SW 1271 (cell line): ENCODE results near the gene ZNFX1.
"Not testable (repeated sequence)": the region's sequence is repeated elsewhere in the genome, so short reads cannot be mapped to it uniquely, and the experiment has no call there.

ENCODE experiments used
- DNase-seq, 2 experiments: peaks; one replicate each; lab custom pipeline; 2025; lab: John Stamatoyannopoulos, UW

Gene ZNFX1

GRCh38 chr20:49278036-49278817, at the start of gene ZNFX1:
ZNFX1 (minus strand) TSS chr20:49278057; CDS start chr20:49275839, 2,218 bp downstream.
- peak; percentile 96 to 97 for DNase-seq

GRCh38 chr20:49326026-49326425, 48.2 kb upstream of the ZNFX1 start:
- no peak for DNase-seq

- no peak for DNase-seq
Measured at GRCh38 chr20:49324306-49324705, 46.4 kb upstream of the ZNFX1 start.

GRCh38 chr20:49323622-49324238, 45.9 kb upstream of the ZNFX1 start:
- DNase-seq, result peak in 1 of 2 experiments; percentile 58

GRCh38 chr20:49320460-49320859, 42.6 kb upstream of the ZNFX1 start:
- DNase-seq, result peak; percentile 55 to 67

- no peak for DNase-seq
Measured at GRCh38 chr20:49319208-49319809, 41.5 kb upstream of the ZNFX1 start.

GRCh38 chr20:49318430-49319207, 40.8 kb upstream of the ZNFX1 start:
- no peak for DNase-seq

GRCh38 chr20:49318091-49318429, 40.2 kb upstream of the ZNFX1 start:
- no peak for DNase-seq

- no peak for DNase-seq
Measured at GRCh38 chr20:49316704-49317103, 38.8 kb upstream of the ZNFX1 start.

- DNase-seq, result no peak
Measured at GRCh38 chr20:49315580-49315979, 37.7 kb upstream of the ZNFX1 start.

- DNase-seq, result not testable (repeated sequence)
Measured at GRCh38 chr20:49314052-49314451, 36.2 kb upstream of the ZNFX1 start.

- DNase-seq, result no peak
Measured at GRCh38 chr20:49313283-49313682, 35.4 kb upstream of the ZNFX1 start.

- no peak for DNase-seq
Measured at GRCh38 chr20:49312661-49313060, 34.8 kb upstream of the ZNFX1 start.

- DNase-seq, result no peak
Measured at GRCh38 chr20:49310705-49311104, 32.8 kb upstream of the ZNFX1 start.

- no peak for DNase-seq
Measured at GRCh38 chr20:49308875-49309274, 31.0 kb upstream of the ZNFX1 start.

- no peak for DNase-seq
Measured at GRCh38 chr20:49306903-49307620, 29.2 kb upstream of the ZNFX1 start.

- DNase-seq, result no peak
Measured at GRCh38 chr20:49303065-49303552, 25.3 kb upstream of the ZNFX1 start.

GRCh38 chr20:49297605-49298530, 20.0 kb upstream of the ZNFX1 start:
- no peak for DNase-seq

GRCh38 chr20:49294002-49294654, 16.3 kb upstream of the ZNFX1 start:
- DNase-seq, result not testable (repeated sequence)

GRCh38 chr20:49293122-49293521, 15.3 kb upstream of the ZNFX1 start:
- DNase-seq, result no peak
